Measurements from ENCODE around the gene APCDD1.

Gene APCDD1

GRCh38 chr18:10453806-10454680 is at the start of gene APCDD1:
APCDD1 (plus strand) TSS chr18:10454635; CDS start chr18:10454982, 347 bp downstream.
- peak in 47 of 51 donors; percentile 24 to 85 (median 69) for DNase-seq

- no peak for DNase-seq
Observed at GRCh38 chr18:10405014-10405493, 49.4 kb upstream of the APCDD1 start.

GRCh38 chr18:10405816-10406663 is 48.4 kb upstream of the APCDD1 start:
- DNase-seq = no peak

- no peak for DNase-seq
Observed at GRCh38 chr18:10408131-10408530, 46.3 kb upstream of the APCDD1 start.

- no peak for DNase-seq
Observed at GRCh38 chr18:10409041-10409440, 45.4 kb upstream of the APCDD1 start.

- peak in 2 of 51 donors; percentile 21 to 35 for DNase-seq
Observed at GRCh38 chr18:10410472-10411308, 43.7 kb upstream of the APCDD1 start.

GRCh38 chr18:10412933-10413332 is 41.5 kb upstream of the APCDD1 start:
- no peak for DNase-seq

- no peak for DNase-seq
Observed at GRCh38 chr18:10413722-10414121, 40.7 kb upstream of the APCDD1 start.

GRCh38 chr18:10414293-10414842 is 40.1 kb upstream of the APCDD1 start:
- no peak for DNase-seq

GRCh38 chr18:10416065-10416464 is 38.4 kb upstream of the APCDD1 start:
- no peak for DNase-seq

- no peak for DNase-seq
Observed at GRCh38 chr18:10417191-10417590, 37.2 kb upstream of the APCDD1 start.

- no peak for DNase-seq
Observed at GRCh38 chr18:10417664-10418063, 36.8 kb upstream of the APCDD1 start.

- no peak for DNase-seq
Observed at GRCh38 chr18:10418836-10419235, 35.6 kb upstream of the APCDD1 start.

- DNase-seq = no peak
Observed at GRCh38 chr18:10419420-10420103, 34.9 kb upstream of the APCDD1 start.

GRCh38 chr18:10420561-10421352 is 33.7 kb upstream of the APCDD1 start:
- DNase-seq = no peak

GRCh38 chr18:10421859-10422258 is 32.6 kb upstream of the APCDD1 start:
- DNase-seq = no peak

GRCh38 chr18:10422731-10423130 is 31.7 kb upstream of the APCDD1 start:
- no peak for DNase-seq

GRCh38 chr18:10424585-10425307 is 29.7 kb upstream of the APCDD1 start:
- DNase-seq = no peak

- no peak for DNase-seq
Observed at GRCh38 chr18:10430677-10431076, 23.8 kb upstream of the APCDD1 start.
